ENCODE measurements around the gene LRP8. TPM values are rescaled to one million over a fixed set of nuclear protein-coding genes. Genes with fewer than 3 reads are reported as not detected.

Gene LRP8
- total and polyA plus RNA-seq, 2 of the 13 experiments (the other 11 are each of a cell fraction or from before 2014, with no cell fraction given) = 17.3 to 17.4 TPM

- TF ChIP-seq, protein P1, sequence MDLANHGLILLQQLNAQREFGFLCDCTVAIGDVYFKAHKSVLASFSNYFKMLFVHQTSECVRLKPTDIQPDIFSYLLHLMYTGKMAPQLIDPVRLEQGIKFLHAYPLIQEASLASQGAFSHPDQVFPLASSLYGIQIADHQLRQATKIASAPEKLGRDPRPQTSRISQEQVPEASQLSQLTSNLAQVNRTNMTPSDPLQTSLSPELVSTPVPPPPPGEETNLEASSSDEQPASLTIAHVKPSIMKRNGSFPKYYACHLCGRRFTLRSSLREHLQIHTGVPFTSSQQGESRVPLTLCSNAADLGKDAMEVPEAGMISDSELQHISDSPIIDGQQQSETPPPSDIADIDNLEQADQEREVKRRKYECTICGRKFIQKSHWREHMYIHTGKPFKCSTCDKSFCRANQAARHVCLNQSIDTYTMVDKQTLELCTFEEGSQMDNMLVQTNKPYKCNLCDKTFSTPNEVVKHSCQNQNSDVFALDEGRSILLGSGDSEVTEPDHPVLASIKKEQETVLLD (CRISPR knock-in tag; IDR thresholded peaks at IDR 0.05; ENCODE audit: low read depth) = no peak
- TF ChIP-seq, protein P2, sequence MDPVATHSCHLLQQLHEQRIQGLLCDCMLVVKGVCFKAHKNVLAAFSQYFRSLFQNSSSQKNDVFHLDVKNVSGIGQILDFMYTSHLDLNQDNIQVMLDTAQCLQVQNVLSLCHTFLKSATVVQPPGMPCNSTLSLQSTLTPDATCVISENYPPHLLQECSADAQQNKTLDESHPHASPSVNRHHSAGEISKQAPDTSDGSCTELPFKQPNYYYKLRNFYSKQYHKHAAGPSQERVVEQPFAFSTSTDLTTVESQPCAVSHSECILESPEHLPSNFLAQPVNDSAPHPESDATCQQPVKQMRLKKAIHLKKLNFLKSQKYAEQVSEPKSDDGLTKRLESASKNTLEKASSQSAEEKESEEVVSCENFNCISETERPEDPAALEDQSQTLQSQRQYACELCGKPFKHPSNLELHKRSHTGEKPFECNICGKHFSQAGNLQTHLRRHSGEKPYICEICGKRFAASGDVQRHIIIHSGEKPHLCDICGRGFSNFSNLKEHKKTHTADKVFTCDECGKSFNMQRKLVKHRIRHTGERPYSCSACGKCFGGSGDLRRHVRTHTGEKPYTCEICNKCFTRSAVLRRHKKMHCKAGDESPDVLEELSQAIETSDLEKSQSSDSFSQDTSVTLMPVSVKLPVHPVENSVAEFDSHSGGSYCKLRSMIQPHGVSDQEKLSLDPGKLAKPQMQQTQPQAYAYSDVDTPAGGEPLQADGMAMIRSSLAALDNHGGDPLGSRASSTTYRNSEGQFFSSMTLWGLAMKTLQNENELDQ (CRISPR knock-in tag; IDR thresholded peaks at IDR 0.05; ENCODE audit: borderline replicate concordance) = no peak
- TF ChIP-seq GPBP1L1 (CRISPR knock-in tag; IDR thresholded peaks at IDR 0.05) (no peak), FOXC1 (CRISPR knock-in tag; IDR thresholded peaks at IDR 0.05; ENCODE audit: borderline replicate concordance) (0 out of 2 replicates have a peak, but pooled peaks have one; percentile 21), ZNF124 (CRISPR knock-in tag; IDR thresholded peaks at IDR 0.05) (no peak), MIXL1 (CRISPR knock-in tag; IDR thresholded peaks at IDR 0.05) (0 out of 2 replicates have a peak, but pooled peaks have one; percentile 9), ZMAT5 (CRISPR knock-in tag; IDR thresholded peaks at IDR 0.05; ENCODE audit: borderline replicate concordance, low read depth) (no peak), SNRNP70 (IDR thresholded peaks at IDR 0.05; ENCODE audit: low read depth, low read length) (no peak), ZNF7 (CRISPR knock-in tag; IDR thresholded peaks at IDR 0.05) (no peak), REXO4 (CRISPR knock-in tag; IDR thresholded peaks at IDR 0.05; ENCODE audit: borderline replicate concordance) (no peak), ELF3 (CRISPR knock-in tag; IDR thresholded peaks at IDR 0.05) (peak; percentile 12), SMYD3 (CRISPR knock-in tag; IDR thresholded peaks at IDR 0.05) (no peak), RNF2 (conservative IDR thresholded peaks at IDR 0.05; ENCODE audit: low read depth) (no peak), KDM2A (CRISPR knock-in tag; IDR thresholded peaks at IDR 0.05; ENCODE audit: borderline replicate concordance, low read depth) (no peak; the same call in 1 of the 2 replicates), ZNF530 (CRISPR knock-in tag; IDR thresholded peaks at IDR 0.05; ENCODE audit: low read depth) (no peak), SAFB2 (CRISPR knock-in tag; IDR thresholded peaks at IDR 0.05; ENCODE audit: borderline replicate concordance, low read depth) (no peak), RBM22 (optimal IDR thresholded peaks at IDR 0.05; ENCODE audit: low read length) (no peak)
- TF ChIP-seq, protein P3, sequence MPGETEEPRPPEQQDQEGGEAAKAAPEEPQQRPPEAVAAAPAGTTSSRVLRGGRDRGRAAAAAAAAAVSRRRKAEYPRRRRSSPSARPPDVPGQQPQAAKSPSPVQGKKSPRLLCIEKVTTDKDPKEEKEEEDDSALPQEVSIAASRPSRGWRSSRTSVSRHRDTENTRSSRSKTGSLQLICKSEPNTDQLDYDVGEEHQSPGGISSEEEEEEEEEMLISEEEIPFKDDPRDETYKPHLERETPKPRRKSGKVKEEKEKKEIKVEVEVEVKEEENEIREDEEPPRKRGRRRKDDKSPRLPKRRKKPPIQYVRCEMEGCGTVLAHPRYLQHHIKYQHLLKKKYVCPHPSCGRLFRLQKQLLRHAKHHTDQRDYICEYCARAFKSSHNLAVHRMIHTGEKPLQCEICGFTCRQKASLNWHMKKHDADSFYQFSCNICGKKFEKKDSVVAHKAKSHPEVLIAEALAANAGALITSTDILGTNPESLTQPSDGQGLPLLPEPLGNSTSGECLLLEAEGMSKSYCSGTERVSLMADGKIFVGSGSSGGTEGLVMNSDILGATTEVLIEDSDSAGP (CRISPR knock-in tag; IDR thresholded peaks at IDR 0.05; ENCODE audit: borderline replicate concordance) = peak; percentile 71; the same call in 1 of the 2 replicates
- TF ChIP-seq, protein P4, sequence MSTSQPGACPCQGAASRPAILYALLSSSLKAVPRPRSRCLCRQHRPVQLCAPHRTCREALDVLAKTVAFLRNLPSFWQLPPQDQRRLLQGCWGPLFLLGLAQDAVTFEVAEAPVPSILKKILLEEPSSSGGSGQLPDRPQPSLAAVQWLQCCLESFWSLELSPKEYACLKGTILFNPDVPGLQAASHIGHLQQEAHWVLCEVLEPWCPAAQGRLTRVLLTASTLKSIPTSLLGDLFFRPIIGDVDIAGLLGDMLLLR (CRISPR knock-in tag; IDR thresholded peaks at IDR 0.05) = no peak; the same call in 1 of the 2 replicates
Measured at GRCh38 chr1:53196485-53197290, 131.2 kb downstream of the LRP8 start, which contains the start of gene CPT2 (continued).
